AG09309 (cell line): Measurements from ENCODE around the gene CPS1.
A peak's percentile ranks its signal among the peaks of the same experiment; 100 is the strongest.

Experiments used
- DNase-seq: peaks from one replicate; pipeline ENCODE4 v3.0.0-alpha.2; 2010; ENCODE audit warnings: low read depth
- H3K4me3 ChIP-seq: 2 replicates; pipeline ENCODE4 v1.5.1; 2011; ENCODE audit warnings: mild to moderate bottlenecking, low read depth, low read length, moderate library complexity; ENCODE audit not compliant: control insufficient read depth
- CTCF ChIP-seq: IDR thresholded peaks from 2 replicates; pipeline ENCODE4 v1.5.1; 2011; ENCODE audit warnings: mild to moderate bottlenecking, low read depth, low read length, inconsistent platforms; ENCODE audit not compliant: insufficient read depth, control insufficient read depth; ENCODE audit errors: missing control alignments

Gene CPS1

GRCh38 chr2:210611466-210611865 is 55.1 kb downstream of the CPS1 start:
- no peak for TF ChIP-seq CTCF
- no peak overlapping the region for H3K4me3 ChIP-seq
- no peak for DNase-seq

GRCh38 chr2:210616074-210616473 is 59.7 kb downstream of the CPS1 start:
- DNase-seq = no peak
- no peak overlapping the region for H3K4me3 ChIP-seq
- no peak for TF ChIP-seq CTCF

- DNase-seq = no peak
- no peak overlapping the region for H3K4me3 ChIP-seq
- no peak for TF ChIP-seq CTCF
Measured at GRCh38 chr2:210617318-210617717, 60.9 kb downstream of the CPS1 start.

- TF ChIP-seq CTCF = peak; percentile 57
- no peak for DNase-seq
- no peak overlapping the region for H3K4me3 ChIP-seq
Measured at GRCh38 chr2:210617732-210618330, 61.4 kb downstream of the CPS1 start.

GRCh38 chr2:210620456-210620855 is 64.1 kb downstream of the CPS1 start:
- no peak overlapping the region for H3K4me3 ChIP-seq
- no peak for TF ChIP-seq CTCF
- no peak for DNase-seq

GRCh38 chr2:210623506-210623905 is 67.1 kb downstream of the CPS1 start:
- TF ChIP-seq CTCF = no peak
- no peak overlapping the region for H3K4me3 ChIP-seq
- no peak for DNase-seq

GRCh38 chr2:210626849-210627248 is 70.5 kb downstream of the CPS1 start:
- no peak overlapping the region for H3K4me3 ChIP-seq
- TF ChIP-seq CTCF = no peak
- no peak for DNase-seq
